ENCODE data around the gene C11orf98.
"Not testable (repeated sequence)": the region's sequence is repeated elsewhere in the genome, so short reads cannot be mapped to it uniquely, and the experiment has no call there.

The C11orf98 gene

DNA sequence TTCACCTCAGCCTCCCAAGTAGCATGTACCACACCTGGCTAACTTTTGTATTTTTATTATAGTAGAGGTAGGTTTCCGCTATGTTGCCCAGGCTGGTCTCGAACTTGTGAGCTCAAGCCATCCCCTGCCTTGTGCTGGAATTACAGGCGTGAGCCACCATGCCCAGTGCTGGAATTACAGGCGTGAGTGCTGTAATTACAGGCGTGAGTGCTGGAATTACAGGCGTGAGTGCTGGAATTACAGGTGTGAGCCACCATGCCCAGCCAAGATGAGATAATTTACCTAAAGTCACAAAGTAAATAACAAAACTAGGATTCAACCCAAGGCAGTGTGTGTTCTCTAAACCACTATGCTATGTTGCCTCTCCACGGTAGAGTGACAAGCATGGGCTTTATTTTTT, 17.5 kb upstream of the C11orf98 start:
- DNase-seq (ENCODE audit: low read depth in 3 of 3), result no peak

DNA sequence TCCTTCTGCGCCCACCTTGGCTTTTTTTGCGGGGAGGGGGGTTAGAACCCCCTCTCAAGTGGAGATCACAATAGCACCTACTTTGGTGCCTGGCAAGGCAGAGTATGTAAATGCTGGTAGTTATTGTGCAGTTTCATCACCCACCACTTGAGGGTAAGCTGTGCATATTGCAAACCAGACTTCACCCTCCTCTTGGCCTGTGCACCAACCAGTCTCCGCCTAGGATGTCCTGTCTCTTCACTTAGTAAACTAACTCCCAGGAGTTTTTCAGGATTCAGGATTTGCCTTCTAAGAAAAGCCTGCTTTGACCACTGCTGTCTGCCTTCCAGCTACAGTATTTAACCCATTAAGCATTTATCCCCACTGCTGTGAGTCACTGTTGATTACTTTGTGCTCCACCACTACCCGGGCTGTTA, 15.8 kb upstream of the C11orf98 start:
- DNase-seq (ENCODE audit: low read depth in 3 of 3), result peak in 1 of 3 donors; percentile 19

DNA sequence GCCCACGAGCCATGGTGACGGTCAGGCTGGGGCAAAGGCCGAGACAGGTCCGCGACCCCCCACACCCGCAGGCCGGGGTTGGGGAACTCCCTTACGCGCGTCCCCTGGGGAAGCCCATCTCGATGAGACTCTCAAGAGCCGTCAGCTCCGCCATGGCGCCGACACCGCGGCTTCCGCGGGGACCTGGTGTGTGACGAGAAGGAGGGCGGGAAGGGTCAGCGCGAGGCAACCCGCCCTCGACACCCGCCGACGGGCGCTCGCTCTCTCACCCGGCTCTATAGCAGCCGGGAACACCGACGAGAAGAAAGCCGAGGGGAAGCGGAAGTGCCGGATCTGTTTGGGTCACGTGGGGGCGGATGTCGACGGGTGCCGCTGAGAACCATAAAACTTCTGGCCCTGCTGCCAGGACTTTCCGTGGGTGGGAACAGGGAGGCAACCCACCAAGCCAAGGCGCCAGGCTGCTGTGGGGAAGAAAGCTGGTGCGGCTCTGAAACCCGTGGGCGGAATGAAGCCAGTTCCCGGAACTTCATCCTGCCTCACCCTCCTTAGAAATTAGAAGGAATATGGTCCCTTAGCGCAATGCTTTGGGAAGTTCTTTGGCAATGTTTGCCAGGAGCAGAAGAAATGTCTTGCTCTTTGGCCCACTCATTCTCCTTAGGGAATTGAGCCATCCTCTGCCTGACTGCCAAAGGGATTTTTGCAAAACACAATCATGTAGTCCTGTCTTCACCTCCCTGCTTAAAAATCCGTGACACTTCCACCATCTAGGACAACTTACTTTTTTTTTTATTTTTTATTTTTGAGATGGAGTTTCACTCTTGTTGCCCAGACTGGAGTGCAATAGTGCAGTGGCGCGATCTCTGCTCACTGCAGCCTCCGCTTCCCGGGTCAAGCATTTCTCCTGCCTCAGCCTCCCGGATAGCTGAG, 14.0 kb upstream of the C11orf98 start, which contains the start of gene UBXN1:
Gene UBXN1 (minus strand): TSS at position 304 of the 927 bp plus-strand sequence. CDS start 150 bp downstream, at position 154.
- DNase-seq (ENCODE audit: low read depth in 3 of 3), result peak; percentile 69 to 85 (median 82)

DNA sequence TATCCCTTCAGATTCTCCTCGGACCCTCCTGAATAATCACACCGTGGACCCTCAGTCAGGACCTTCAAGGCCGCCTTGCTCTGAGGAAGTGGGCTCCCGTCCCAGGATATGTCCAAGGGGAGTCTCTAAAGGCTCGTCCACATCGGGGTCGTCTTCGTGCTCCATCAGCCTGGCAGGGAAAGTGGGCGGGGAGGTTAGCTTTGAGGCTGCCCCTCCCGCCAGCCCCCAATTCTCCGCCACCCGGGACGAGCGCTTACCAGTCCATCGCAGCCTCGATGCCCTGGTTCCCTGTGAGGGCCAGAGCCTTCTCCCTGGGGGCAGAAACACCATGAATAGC, 13.4 kb upstream of the C11orf98 start:
- DNase-seq (ENCODE audit: low read depth in 3 of 3), result no peak

DNA sequence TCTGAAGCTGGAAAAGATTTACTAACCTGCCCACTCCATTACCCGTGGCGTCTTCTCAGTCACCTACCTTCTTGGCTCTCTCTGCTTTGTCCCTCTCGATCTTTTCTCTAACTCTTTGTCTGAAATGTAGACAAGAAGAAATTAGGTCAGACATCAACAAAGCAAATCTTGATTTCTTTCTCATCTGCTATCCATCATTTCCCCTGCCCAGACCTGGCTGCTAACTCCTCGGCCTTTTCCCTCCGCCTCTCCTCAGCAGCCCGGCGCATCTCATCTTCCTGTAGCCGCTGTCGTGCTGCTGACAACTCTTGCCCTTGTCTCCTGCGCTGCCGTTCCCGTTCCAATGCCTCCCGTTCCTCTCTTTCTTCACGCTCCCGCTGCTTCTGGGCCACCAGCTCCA, 12.7 kb upstream of the C11orf98 start:
- DNase-seq (ENCODE audit: low read depth in 3 of 3), result no peak

DNA sequence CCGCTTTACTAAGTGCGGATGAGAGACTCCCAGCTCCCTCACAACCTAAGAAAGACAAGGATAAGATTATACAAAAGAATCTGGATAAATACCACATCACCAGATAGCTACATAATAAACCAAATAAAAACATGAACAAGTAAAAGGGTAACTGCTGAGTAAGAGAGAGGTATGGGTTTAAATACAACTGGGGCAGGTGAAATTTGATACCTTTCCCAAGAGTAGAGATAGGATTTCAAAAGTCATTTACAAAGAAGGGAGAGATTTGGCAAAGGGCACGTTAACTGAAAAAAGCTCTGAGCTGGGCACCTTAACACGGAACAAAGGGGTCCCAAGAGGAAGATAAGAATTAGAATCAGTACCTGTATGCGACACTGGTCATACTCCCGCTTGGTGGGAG, 12.1 kb upstream of the C11orf98 start:
- DNase-seq (ENCODE audit: low read depth in 3 of 3), result no peak

DNA sequence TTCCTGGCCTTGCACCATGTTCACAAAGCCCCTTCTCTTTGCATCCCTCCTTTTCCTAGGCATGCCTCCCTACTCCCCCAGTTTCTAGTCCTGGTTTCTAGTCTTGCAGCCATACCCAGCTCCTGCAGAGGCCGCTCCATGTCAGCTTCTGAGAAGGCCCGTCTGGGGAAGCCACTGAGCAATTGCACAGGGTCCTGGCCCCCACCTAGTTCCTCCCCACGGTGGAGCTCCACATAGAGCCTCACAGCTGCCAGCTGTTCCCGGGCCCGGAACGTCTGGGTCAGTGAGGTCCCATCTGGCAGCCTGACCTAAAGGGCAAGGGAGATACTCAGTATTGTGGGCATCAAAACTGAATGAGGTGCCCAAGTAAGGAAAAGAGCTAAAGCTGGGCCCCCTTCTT, 11.7 kb upstream of the C11orf98 start:
- no peak for DNase-seq (ENCODE audit: low read depth in 3 of 3)

DNA sequence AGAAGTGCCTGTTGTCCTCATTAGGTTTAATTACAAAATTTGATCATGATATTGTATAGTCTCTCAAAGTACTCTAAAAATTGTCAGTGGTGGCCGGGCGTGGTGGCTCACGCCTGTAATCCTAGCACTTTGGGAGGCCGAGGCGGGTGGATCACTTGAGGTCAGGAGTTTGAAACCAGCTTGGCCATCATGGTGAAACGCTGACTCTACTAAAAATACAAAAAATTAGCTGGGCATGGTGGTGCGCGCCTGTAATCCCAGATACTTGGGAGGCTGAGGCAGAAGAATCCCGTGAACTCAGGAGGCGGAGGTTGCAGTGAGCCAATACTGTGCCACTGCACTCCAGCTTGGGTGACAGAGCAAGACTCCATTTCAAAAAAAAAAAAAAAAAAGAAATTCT, 10.4 kb upstream of the C11orf98 start:
- DNase-seq (ENCODE audit: low read depth in 3 of 3), result not testable (repeated sequence)

DNA sequence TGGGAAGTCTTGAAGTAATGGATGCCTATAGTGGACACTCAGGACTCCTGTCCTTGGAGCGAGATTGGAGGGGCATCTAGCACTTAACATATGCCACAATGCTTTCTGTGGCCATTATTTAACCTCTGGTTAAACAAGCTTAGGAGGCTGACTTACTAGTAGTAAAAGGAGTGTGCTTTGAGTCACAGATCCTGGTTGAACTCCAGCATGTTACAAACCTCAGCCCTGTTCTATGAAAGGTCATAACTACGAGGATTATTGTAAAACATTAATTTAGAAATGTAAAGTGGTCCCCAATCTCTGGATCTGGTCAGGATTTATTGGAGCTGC, 8.2 kb upstream of the C11orf98 start:
- no peak for DNase-seq (ENCODE audit: low read depth in 3 of 3)

DNA sequence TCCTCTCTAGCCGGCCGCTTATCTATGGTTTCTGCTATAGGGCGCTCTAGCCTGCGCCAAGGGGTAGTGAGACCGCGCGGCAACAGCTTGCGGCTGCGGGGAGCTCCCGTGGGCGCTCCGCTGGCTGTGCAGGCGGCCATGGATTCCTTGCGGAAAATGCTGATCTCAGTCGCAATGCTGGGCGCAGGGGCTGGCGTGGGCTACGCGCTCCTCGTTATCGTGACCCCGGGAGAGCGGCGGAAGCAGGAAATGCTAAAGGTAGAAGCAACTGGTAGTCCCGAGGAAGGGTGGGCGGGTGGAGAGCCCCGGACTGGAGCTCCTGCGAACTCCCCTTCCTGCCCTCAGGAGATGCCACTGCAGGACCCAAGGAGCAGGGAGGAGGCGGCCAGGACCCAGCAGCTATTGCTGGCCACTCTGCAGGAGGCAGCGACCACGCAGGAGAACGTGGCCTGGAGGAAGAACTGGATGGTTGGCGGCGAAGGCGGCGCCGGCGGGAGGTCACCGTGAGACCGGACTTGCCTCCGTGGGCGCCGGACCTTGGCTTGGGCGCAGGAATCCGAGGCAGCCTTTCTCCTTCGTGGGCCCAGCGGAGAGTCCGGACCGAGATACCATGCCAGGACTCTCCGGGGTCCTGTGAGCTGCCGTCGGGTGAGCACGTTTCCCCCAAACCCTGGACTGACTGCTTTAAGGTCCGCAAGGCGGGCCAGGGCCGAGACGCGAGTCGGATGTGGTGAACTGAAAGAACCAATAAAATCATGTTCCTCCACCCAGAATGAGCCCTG, 6.8 kb upstream of the C11orf98 start, which contains the start of the genes LBHD1 and UQCC3:
Gene LBHD1 (minus strand): TSS at position 660 of the 782 bp plus-strand sequence. CDS start 2,236 bp downstream, outside the sequence.
Gene UQCC3 (plus strand): TSS at position 66 of the 782 bp plus-strand sequence. CDS start 73 bp downstream, at position 139.
- peak; percentile 58 to 78 (median 76) for DNase-seq (ENCODE audit: low read depth in 3 of 3)

DNA sequence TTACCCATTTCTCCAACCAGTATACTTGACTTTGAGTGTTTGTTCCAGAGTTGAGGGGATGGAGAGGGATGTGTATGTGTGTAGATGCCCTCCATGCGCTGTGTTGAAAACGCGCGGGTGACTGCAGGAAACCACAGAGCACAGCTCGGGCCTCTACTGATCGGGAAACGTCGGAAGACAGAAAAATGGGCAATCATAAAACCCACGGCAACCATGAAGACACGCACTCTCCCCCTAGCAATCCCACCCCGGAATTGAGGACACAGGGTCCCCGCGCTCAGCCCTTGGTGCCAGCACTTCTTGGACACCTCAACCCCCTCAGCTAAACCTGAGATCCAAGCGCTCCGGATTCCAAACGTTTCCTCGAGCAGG, 6.2 kb upstream of the C11orf98 start:
- DNase-seq (ENCODE audit: low read depth in 3 of 3), result no peak

DNA sequence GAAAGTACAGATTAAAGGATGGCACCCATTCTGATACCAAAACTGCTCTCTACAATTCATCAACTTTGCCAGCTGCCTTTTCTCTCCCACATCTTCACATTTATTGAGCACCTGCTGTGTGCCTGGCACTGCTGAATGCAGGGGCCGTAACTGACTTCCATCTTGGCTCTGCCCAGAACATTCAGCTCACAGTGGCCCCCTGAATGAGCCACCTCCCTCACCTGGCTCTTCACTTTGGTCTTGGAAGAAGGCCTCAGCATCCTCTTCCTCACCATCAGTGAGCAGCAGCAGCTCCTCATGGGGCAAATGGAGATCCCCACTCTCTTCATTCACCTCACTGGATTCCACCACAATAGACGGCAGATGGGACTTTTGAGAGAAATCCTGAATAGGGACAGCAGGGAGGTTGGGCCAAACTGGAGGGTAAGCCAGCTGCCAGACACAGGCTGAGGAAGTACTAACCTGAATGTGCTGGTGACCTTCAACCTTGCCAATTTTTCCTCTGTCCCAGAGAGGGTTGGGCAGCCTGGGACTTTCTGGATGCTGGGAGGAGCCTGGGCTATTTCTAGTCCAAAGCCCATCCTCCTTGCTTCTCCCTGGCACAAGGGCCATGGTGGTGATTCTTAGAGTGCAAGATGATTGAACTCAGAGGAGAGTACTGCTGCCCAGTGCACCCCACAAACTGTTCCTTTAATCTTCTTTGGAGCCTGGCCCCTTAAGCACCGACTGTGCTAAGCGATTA, 4.6 kb upstream of the C11orf98 start:
- no peak for DNase-seq (ENCODE audit: low read depth in 3 of 3)

DNA sequence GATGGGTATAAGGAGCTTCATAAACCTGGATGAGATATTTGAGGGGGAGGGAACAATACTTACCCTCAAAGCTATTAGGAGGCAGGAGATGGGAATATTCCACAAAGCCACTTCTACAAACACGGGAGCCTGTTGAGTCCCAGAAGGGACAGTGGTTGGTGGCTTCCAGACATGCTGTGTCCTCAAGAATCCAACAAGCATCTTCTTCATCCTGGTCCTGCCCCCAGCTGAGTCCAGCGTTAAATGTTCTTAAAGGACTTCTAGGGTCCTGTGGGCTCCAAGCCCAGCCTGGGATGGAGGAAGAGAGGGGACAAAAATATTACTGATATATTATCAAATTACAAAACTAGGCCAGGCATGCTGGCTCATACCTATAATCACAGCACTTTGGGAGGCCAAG, 2.5 kb upstream of the C11orf98 start:
- no peak for DNase-seq (ENCODE audit: low read depth in 3 of 3)

DNA sequence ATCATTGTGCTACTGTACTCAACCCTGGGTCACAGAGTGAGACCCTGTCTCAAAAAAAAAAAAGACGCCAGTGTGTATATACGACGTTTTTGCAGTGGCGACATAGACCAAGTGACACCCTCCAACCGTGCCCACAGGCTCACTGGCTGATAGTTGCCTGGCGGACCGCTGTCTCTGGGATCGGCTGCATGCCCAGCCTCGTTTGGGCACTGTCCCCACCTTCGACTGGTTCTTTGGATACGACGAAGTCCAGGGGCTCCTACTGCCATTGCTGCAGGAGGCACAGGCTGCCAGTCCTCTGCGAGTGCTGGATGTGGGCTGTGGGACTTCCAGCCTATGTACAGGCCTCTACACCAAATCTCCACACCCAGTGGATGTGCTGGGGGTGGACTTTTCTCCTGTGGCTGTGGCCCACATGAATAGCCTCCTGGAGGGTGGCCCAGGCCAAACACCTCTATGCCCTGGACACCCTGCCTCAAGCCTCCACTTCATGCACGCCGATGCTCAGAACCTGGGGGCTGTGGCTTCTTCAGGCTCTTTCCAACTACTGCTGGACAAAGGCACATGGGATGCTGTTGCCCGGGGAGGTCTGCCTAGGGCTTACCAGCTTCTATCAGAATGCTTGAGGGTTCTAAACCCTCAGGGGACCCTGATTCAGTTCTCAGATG, 1.4 kb upstream of the C11orf98 start:
- peak in 1 of 3 donors; percentile 10 for DNase-seq (ENCODE audit: low read depth in 3 of 3)

DNA sequence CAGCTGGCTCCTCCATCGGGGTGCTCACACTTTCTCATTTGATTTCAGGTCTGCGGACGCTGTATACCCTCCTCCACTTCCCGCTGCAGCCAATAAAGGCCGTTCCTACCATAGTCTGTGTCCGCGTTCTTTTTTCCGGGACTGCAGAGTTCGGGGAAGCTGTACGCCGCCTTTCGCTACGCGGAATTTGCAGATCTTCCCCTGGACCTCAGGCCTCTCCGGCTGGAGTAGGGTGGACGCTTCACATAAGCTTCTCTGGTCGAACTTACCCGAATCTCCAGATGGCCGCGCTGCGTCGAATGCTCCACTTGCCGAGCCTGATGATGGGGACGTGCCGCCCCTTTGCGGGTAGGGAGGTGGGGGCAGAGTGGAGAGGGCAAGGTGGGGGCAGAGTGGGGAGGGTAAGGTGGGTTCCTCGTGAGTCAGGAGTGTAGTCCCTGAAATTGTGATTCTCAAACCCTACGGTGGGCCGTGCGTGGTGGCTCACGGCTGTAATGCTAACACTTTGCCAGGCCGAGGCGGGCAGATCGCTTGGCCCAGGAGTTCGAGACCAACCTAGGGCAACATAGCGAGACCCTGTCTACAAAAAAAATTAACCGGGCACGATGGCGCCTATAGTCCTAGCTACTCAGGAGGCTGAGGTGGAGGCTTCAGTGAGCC, 719 bp upstream of the C11orf98 start:
- peak in 2 of 3 donors; percentile 26 to 27 for DNase-seq (ENCODE audit: low read depth in 3 of 3)

DNA sequence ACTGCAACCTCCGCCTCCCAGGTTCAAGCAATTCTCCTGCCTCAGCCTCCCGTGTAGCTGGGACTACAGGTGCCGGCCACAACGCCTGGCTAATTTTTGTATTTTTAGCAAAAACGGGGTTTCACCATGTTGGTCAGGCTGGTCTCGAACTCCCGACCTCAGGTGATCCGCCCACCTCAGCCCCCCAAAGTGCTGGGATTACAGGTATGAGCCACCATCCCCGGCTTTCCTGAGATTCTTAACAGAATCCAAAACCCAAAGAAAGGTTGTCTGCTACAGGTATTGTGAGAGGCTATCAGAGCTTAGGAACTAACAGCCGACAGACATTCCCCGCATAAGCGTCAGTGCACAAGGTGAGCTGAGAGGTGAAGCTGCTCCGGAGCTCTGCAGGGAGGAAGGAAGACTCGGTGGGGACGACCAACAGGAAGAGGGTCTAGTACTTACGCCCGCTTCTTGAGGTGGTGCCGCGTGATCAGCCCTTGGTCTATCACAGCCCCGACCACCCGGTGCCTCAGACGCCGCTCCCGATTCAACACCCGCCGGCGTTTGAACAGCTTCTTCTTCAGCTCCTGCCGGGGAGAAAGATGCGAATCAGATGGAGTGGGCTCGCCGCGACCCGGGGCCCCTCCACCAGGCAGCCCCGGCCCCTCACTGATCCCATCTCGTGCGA, 470 bp downstream of the C11orf98 start:
- DNase-seq (ENCODE audit: low read depth in 3 of 3), result peak in 2 of 3 donors; percentile 24 to 48

DNA sequence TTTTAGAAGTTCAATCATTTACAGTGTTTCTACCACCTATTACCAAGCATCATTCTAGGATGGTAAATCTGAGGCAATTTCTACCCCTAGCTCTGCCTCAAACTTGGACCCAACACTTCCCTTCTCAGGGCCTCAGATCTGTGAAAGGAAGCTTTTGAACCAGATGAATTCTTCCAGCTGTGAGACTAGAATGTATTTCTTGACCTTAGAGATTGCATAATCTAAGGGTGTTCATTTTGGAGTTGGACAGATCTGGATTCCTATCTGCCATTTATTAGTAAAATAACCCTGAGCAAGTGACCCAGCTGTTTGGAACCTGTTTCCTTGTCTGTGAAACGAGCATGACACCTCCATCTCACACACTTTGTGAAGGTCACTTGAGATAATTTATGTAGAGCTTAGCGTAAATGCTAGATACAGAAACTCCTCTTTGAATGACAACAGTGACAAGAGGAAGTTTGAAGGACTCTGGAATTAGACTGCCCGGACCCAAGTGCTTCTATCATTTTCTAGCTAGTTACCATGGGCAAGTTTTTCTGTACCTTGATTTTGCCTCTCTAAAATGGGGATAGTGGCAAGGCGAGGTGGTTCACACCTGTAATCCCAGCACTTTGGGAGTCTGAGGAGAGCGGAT, 8.1 kb downstream of the C11orf98 start:
- no peak for DNase-seq (ENCODE audit: low read depth in 3 of 3)

DNA sequence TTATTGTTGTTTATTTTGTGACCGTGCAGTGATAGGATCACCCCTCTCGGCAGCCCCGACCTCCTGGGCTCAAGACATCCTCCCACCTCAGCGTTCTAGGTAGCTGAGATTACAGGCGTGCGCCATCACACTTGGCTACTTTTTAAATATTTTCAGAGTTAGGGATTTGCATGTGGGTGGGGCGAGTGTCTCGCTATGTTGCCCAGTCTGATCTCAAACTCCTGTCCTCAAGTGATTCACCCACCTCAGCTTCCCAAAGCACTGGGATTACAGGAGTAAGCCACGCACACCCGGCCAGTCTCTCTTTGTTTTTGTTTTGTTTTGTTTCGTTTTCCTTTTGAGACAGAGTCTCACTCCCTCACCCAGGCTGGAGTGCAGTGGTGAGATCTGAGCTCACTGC, 10.7 kb downstream of the C11orf98 start:
- DNase-seq (ENCODE audit: low read depth in 3 of 3), result no peak

DNA sequence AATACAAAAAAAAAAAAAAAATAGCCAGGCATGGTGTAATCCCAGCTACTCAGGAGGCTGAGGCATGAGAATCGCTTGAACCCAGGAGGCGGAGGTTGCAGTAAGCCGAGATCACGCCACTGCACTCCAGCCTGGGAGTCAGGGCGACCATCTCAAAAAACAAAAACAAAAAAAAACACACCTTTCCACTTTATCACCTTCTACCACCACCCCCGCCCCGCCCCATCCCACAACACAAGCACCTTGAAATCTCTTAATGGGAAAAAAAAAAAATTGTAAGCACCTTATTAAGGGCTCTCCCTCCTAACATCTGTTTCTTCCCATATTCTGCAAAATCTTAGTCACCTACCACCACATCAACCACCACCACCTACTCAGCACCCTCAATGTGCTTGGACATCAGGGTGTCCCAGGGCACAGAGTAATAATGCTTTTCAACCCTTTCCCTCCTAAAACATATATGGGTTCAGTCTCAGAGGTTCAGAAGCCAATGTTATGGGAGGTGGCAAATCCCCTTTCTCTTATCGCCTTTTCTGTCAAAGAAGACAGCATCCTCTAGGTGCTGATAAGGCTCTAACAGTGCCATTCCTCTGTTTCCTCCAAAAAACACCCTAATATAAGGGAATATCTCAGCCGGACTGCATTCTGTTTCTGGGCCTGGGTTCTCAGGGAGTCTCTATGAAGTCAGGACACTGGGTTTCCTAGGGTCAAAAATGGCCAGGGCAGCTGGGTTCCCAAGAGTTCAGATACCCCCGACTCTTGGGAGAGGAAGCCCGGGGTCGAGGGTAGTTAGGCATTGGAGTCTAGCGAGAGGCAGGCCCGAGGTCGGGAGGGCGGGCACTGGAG, 12.6 kb downstream of the C11orf98 start:
- no peak for DNase-seq (ENCODE audit: low read depth in 3 of 3)
